Measurements from ENCODE around the gene FYCO1. TPM values are rescaled to one million over a fixed set of nuclear protein-coding genes. Genes with fewer than 3 reads are reported as not detected.
A peak's percentile ranks its signal among the peaks of the same experiment; 100 is the strongest.

The FYCO1 gene
- total RNA-seq, 4 donors from 2014 or later: 35.8 to 51.2 (median 43.8) TPM

DNA sequence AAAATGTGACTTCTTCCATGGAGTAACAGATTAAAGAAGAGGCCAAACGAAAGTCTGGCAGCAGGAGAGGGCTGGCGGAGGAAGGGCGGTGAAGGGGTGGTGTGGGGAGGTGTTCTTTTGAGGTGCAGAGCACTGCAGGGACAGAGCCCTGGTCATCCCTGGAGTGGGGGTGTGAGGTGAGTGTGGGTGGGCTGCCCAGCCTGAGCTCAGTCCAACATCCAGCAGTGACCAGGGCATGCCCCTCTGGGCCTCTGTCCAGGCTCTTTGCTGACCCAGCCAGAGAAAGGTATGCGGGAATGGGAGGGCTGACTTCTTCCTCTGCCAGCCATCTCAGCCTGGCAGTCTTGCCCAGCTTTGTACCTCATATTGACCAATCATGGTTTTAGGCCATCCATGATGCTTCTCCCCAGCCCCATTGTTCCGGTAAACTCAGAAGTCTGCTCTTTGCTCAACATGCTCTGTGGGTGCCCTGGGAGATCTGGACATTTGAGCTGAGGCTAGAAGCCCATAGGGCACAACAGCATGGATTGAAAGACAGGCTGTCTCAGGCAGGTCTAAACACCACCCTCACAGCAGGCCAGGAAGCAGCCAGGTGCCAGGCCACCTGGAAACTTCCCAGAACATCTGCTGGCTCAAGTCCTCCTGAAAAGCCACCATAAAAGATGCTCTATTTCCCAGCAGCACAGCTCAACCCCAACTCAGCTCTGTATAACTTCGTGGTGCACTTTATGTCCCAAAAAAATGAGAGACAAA lies 78.3 kb downstream of the FYCO1 start:
- TF ChIP-seq CTCF (IDR thresholded peaks at IDR 0.05) (no peak), POLR2A (IDR thresholded peaks at IDR 0.05) (no peak)
- Histone ChIP-seq H3K4me1 (peaks cover 0 to 10% (median 0%) of the 10 kb centered on the region in 4 donors), H3K9me3 (no peaks in the 10 kb centered on the region), H3K27ac (no peak overlapping the region), H3K27me3 (no peaks in the 10 kb centered on the region), H3K4me3 (no peak overlapping the region), H3K36me3 (peaks cover 0 to 29% (median 0%) of the 10 kb centered on the region in 3 donors)
- DNase-seq: no peak

GRCh38 chr3:45915518-45916231 lies 79.9 kb downstream of the FYCO1 start:
- peak overlapping the region; percentile 0 to 18 (median 12) for H3K4me3 ChIP-seq

GRCh38 chr3:45915059-45915439 lies 80.6 kb downstream of the FYCO1 start:
- H3K27me3 ChIP-seq: no peaks in the 10 kb centered on the region
- peaks cover 0 to 10% (median 0%) of the 10 kb centered on the region in 4 donors for H3K4me1 ChIP-seq
- H3K27ac ChIP-seq: peak overlapping the region; percentile 40 to 70 (median 64)
- H3K9me3 ChIP-seq: no peaks in the 10 kb centered on the region
- peaks cover 0 to 7% (median 0%) of the 10 kb centered on the region in 3 donors for H3K36me3 ChIP-seq
- peak overlapping the region; percentile 0 to 23 (median 12) for H3K4me3 ChIP-seq
- no peak for TF ChIP-seq CTCF (IDR thresholded peaks at IDR 0.05)
- TF ChIP-seq POLR2A (IDR thresholded peaks at IDR 0.05): no peak
- no peak for DNase-seq

More at GRCh38 chr3:45915518-45916231, 79.9 kb downstream of the FYCO1 start:
- Histone ChIP-seq H3K4me1 (peaks cover 0 to 10% (median 0%) of the 10 kb centered on the region in 4 donors), H3K36me3 (peaks cover 0 to 13% (median 0%) of the 10 kb centered on the region in 3 donors), H3K27ac (peak overlapping the region; percentile 40 to 70 (median 64)), H3K27me3 (no peaks in the 10 kb centered on the region), H3K9me3 (no peaks in the 10 kb centered on the region)
- TF ChIP-seq CTCF (IDR thresholded peaks at IDR 0.05) (no peak), POLR2A (IDR thresholded peaks at IDR 0.05) (no peak)
- DNase-seq: peak in 2 of 3 donors; percentile 74 to 83

DNA sequence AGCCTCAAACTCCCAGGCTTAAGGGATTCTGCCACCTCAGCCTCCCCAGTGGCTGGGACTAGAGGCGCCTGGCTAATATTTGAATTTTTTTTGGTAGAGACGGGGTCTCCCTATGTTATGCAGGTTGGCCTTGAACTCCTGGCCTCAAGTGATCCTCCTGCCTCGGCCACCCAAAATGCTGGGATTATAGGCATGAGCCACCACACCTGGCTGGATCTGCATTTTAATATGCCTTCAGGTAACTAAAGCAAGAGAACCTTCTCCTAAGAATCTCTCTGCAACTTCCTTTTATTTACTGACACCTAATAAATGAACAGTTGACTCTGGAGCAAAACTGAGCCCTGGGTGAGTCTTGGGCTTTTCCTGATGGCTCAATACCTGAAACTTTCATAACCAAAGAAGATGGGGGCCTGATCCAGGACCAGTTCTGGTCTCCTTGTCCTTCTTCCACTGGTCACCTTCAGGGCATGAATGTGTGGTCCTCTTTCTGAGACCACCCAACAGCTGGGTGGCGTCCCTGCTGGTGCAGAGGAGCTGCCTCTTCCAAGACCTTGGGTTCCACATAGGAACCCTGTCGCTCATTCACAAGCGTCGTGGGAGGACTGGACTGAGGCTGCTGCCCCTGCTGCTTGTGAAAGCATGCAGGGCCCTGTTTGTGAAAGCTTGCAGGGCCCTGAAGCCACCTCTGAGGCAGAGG lies 81.1 kb downstream of the FYCO1 start:
- Histone ChIP-seq H3K27ac (peak overlapping the region; percentile 40 to 70 (median 64)), H3K4me1 (peaks cover 0 to 10% (median 0%) of the 10 kb centered on the region in 4 donors), H3K36me3 (peaks cover 0 to 4% (median 0%) of the 10 kb centered on the region in 3 donors), H3K4me3 (peak overlapping the region in 3 of 4 donors; percentile 13 to 23 (median 23)), H3K9me3 (no peaks in the 10 kb centered on the region), H3K27me3 (no peaks in the 10 kb centered on the region)
- TF ChIP-seq POLR2A (IDR thresholded peaks at IDR 0.05): no peak
- TF ChIP-seq CTCF (IDR thresholded peaks at IDR 0.05): no peak
- DNase-seq: no peak

DNA sequence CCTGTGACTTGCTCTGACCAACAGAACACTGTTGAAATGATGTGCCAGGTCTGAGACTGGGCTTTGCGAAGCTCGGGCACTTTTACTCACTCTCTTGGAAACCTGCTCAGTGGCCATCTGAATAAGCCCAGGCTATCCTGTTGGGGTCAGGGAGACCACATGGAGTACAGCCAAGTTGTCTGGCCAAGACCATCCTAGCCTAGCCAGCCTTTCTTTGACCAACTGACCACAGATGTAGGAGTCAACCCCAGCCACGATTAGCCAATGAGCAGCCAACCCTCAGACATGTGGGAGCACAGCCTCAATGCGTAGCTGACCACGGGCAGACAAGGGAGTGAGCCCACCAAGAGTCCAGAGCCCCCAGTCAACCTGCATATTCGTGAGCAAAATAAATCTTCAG lies 83.2 kb downstream of the FYCO1 start:
- Histone ChIP-seq H3K4me3 (no peak overlapping the region), H3K4me1 (peaks cover 0 to 10% (median 5%) of the 10 kb centered on the region in 4 donors), H3K9me3 (no peaks in the 10 kb centered on the region), H3K36me3 (no peaks in the 10 kb centered on the region), H3K27ac (peak overlapping the region; percentile 21 to 74 (median 48)), H3K27me3 (no peaks in the 10 kb centered on the region)
- DNase-seq: no peak
- TF ChIP-seq POLR2A (IDR thresholded peaks at IDR 0.05) (no peak), CTCF (IDR thresholded peaks at IDR 0.05) (no peak)

All from Peyer's patch (tissue), 4 donors.